DND-41 (cell line): ENCODE results near the gene USP10.

Experiments used
- ATAC-seq: fragments of 200-7000 bp; cut with Tn5 transposase; 3 replicates; pipeline ENCODE4 v1.9.1; 2021; ENCODE audit warnings: low read depth; ENCODE audit not compliant: insufficient read depth
- DNase-seq: peaks from one replicate; pipeline ENCODE4 v3.0.0-alpha.2; 2020
- H2AFZ ChIP-seq: 2 replicates; pipeline ENCODE4 v1.6.0; 2012; ENCODE audit warnings: low read depth, low read length
- H3K27ac ChIP-seq: 2 replicates; pipeline ENCODE4 v1.5.1; 2012; ENCODE audit warnings: low read length, inconsistent platforms
- H3K27me3 ChIP-seq: fragments of 200-600 bp; sonication (generic); 2 replicates; pipeline ENCODE4 v1.6.0; 2012; ENCODE audit warnings: low read length, mild to moderate bottlenecking, inconsistent platforms; ENCODE audit not compliant: insufficient read depth, poor library complexity
- H3K36me3 ChIP-seq: 2 replicates; pipeline ENCODE4 v1.5.1; 2012; ENCODE audit warnings: low read length, inconsistent platforms; ENCODE audit not compliant: insufficient read depth
- H3K4me1 ChIP-seq: 2 replicates; pipeline ENCODE4 v1.5.1; 2012; ENCODE audit warnings: mild to moderate bottlenecking, low read length; ENCODE audit not compliant: insufficient read depth
- H3K4me2 ChIP-seq: 2 replicates; pipeline ENCODE4 v1.6.0; 2012; ENCODE audit warnings: mild to moderate bottlenecking, moderate library complexity, low read length, inconsistent platforms; ENCODE audit not compliant: insufficient read depth
- H3K4me3 ChIP-seq, 2 experiments: fragments of 200-600 bp in 1 of 2; shearing (Covaris generic) in 1 of 2; 2 replicates each; pipeline ENCODE4 v1.5.1; 2012 to 2016; ENCODE audit warnings: inconsistent platforms in 2 of 2, low read length in 2 of 2, mild to moderate bottlenecking in 2 of 2, low read depth in 1 of 2, moderate library complexity in 1 of 2
- H3K79me2 ChIP-seq: 2 replicates; pipeline ENCODE4 v1.6.0; 2012; ENCODE audit warnings: low read length, inconsistent platforms; ENCODE audit not compliant: insufficient read depth
- H3K9ac ChIP-seq: 2 replicates; pipeline ENCODE4 v1.6.0; 2012; ENCODE audit warnings: low read depth, mild to moderate bottlenecking, inconsistent platforms, low read length, moderate library complexity
- H3K9me3 ChIP-seq: 2 replicates; pipeline ENCODE4 v1.5.1; 2012; ENCODE audit warnings: low read length, moderate library complexity, mild to moderate bottlenecking, inconsistent platforms; ENCODE audit not compliant: insufficient read depth, severe bottlenecking
- H4K20me1 ChIP-seq: 2 replicates; pipeline ENCODE4 v1.6.0; 2012; ENCODE audit warnings: low read length; ENCODE audit not compliant: insufficient read depth
- EZH2 ChIP-seq: IDR thresholded peaks from 3 replicates; pipeline ENCODE4 v1.6.1; 2012; ENCODE audit warnings: borderline replicate concordance, low read depth, mild to moderate bottlenecking, moderate library complexity, low read length, inconsistent platforms; ENCODE audit not compliant: severe bottlenecking
- TF ChIP-seq, protein P1 (sequence below): IDR thresholded peaks from 2 replicates; pipeline ENCODE4 v1.5.1; 2012; ENCODE audit warnings: borderline replicate concordance, low read length, moderate library complexity, mild to moderate bottlenecking; ENCODE audit not compliant: poor library complexity, severe bottlenecking; ENCODE audit errors: extremely low read depth

The USP10 gene

DNA sequence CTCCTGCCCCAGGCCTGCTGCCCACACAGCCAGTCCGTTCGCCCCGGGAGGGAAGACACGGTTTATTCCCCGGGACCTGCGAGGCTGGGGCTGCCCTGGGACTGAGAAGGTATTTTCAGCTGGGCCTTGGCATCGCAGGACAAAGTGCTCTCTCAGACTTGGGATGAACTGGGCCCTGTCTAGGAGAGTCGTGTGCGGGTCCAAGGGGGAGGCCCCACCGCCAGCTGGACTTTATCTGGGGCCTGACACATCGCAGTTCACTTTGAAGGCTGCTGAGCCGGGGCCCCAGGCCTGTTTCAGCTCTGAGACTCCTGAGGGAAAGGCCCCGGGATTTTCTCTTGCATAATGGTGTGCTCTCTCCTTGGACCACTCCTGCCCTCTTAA is 126.8 kb downstream of the USP10 start:
- no peak overlapping the region for H3K4me3 ChIP-seq
- H3K79me2 ChIP-seq, result no peaks in the 10 kb centered on the region
- no peak overlapping the region for H3K27ac ChIP-seq
- H3K9me3 ChIP-seq, result no peaks in the 10 kb centered on the region
- no peak overlapping the region for H3K4me2 ChIP-seq
- peaks cover 4% of the 10 kb centered on the region; the same call in 1 of the 2 replicates for H4K20me1 ChIP-seq
- no peak overlapping the region for H3K9ac ChIP-seq
- no peaks in the 10 kb centered on the region for H3K4me1 ChIP-seq
- no peak for TF ChIP-seq EZH2
- TF ChIP-seq, protein P1, sequence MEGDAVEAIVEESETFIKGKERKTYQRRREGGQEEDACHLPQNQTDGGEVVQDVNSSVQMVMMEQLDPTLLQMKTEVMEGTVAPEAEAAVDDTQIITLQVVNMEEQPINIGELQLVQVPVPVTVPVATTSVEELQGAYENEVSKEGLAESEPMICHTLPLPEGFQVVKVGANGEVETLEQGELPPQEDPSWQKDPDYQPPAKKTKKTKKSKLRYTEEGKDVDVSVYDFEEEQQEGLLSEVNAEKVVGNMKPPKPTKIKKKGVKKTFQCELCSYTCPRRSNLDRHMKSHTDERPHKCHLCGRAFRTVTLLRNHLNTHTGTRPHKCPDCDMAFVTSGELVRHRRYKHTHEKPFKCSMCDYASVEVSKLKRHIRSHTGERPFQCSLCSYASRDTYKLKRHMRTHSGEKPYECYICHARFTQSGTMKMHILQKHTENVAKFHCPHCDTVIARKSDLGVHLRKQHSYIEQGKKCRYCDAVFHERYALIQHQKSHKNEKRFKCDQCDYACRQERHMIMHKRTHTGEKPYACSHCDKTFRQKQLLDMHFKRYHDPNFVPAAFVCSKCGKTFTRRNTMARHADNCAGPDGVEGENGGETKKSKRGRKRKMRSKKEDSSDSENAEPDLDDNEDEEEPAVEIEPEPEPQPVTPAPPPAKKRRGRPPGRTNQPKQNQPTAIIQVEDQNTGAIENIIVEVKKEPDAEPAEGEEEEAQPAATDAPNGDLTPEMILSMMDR, result no peak
- H3K36me3 ChIP-seq, result no peaks in the 10 kb centered on the region
- DNase-seq (no peak), ATAC-seq (no peak)
- H2AFZ ChIP-seq, result no peak overlapping the region
- H3K27me3 ChIP-seq, result peaks cover 15% of the 10 kb centered on the region

DNA sequence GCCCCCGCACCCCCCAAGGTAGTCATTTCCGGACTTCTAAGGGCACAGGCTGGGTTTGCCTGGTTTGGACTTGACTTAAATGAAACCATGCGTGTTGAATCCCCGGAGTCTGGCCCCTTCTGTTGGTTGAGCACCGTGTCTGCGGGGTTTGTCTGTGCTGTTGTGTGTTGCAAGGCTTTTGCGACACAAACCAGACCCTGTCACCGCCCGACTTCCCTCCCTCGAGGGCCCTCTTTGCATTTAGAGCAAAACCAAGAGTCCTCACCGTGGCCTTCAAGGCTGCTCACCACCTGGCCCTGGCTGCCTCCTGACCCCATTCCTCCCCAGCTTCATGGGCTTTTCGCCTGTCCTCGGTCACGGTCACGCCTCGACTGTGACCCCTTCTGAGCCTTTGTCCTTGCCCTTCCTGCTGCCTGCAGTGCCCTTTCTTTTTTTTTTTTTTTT is 127.4 kb downstream of the USP10 start:
- Histone ChIP-seq H3K9me3 (no peaks in the 10 kb centered on the region), H4K20me1 (peaks cover 4% of the 10 kb centered on the region; the same call in 1 of the 2 replicates), H2AFZ (no peak overlapping the region), H3K4me1 (no peaks in the 10 kb centered on the region), H3K79me2 (no peaks in the 10 kb centered on the region), H3K4me3 (no peak overlapping the region), H3K36me3 (no peaks in the 10 kb centered on the region), H3K4me2 (no peak overlapping the region), H3K9ac (no peak overlapping the region), H3K27me3 (peaks cover 15% of the 10 kb centered on the region), H3K27ac (no peak overlapping the region)
- no peak for DNase-seq
- ATAC-seq, result no peak
- TF ChIP-seq, protein P1, result no peak
- no peak for TF ChIP-seq EZH2

DNA sequence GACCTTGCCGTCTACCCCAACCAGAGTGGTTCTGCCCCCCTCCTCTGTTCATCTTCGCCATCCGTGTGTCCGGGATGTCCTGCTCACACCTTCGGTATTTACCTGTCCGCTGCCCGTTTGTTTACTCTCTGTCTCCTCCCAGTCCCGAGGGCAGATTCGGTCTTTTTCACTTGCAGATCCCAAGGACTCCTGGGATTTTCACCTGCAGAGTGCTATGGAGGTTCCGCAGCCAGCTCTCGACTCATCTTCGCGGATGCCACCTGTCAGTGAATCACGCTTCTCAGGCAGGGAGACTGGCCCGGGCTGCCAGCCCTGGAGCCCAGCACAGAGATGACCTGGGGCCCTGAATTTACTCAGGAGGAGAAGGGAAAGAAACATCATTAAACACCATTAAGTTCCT is 128.1 kb downstream of the USP10 start:
- H3K4me2 ChIP-seq, result no peak overlapping the region

More for the DNA sequence above, 128.1 kb downstream of the USP10 start:
- ATAC-seq, result no peak
- TF ChIP-seq EZH2, result no peak
- TF ChIP-seq, protein P1, result no peak
- Histone ChIP-seq H3K4me3 (no peak overlapping the region), H3K27ac (no peak overlapping the region), H3K79me2 (no peaks in the 10 kb centered on the region), H2AFZ (no peak overlapping the region), H3K36me3 (no peaks in the 10 kb centered on the region), H3K27me3 (peaks cover 15% of the 10 kb centered on the region), H3K9me3 (no peaks in the 10 kb centered on the region), H4K20me1 (peaks cover 4% of the 10 kb centered on the region; the same call in 1 of the 2 replicates), H3K9ac (no peak overlapping the region), H3K4me1 (no peaks in the 10 kb centered on the region)
- DNase-seq, result no peak
